Measurements from ENCODE around the gene FYCO1. TPM values are rescaled to one million over a fixed set of nuclear protein-coding genes. Genes with fewer than 3 reads are reported as not detected.

Gene FYCO1
- total and polyA plus RNA-seq, 10 of the 15 experiments (the other 5 are each of a cell fraction or from before 2014, with no cell fraction given): 1.5 to 8.4 (median 6.5) TPM

DNA sequence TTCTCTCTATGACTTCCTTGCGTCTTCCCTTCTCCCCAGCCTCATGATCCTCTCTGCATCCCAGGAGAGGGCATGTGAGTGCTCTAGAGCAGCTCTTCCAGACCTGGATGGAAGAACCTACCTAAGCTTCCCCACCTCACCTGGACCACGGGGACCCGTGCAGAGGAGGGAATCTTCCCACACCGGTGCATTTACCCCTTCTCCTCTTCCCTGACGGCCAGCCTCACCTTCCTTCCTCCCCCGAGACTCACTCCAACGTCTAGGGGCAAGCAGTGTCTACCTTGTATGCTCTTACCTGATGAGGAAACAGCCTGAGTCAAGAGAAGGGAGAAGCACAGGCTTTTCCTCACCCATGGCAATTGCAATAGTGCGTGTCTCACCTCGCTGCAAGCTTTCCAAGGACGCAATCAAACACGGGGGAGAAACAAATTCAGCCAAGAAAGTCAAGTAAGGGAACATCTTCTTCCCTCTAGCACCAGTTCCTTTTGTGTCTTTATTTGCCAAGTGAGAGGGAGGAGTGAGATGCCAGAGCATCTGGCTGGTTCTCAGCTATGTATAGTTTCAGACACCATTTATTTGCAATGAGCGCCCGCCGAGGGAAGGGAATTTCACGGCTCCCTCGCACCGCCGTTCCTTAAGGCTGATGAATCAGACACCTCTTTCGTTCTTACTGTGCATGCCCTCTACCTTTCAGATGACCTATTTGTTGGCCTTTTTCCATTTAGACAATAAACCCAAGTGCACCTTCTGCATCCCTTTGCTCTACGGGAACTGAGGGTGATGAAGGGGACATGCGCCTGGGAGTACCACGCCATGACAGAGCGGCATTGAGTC lies 111.0 kb downstream of the FYCO1 start (continued):
- TF ChIP-seq EP300 (IDR thresholded peaks at IDR 0.05; ENCODE audit: borderline replicate concordance in 1 of 2, control insufficient read depth in 1 of 2, low read depth in 2 of 2, low read length in 2 of 2): peak; percentile 14 to 74; a peak in 3 of 4 replicates
- TF ChIP-seq MTA2 (IDR thresholded peaks at IDR 0.05; ENCODE audit: low read depth): peak; percentile 49
- peak; percentile 75; the same call in 1 of the 2 replicates for TF ChIP-seq PML (IDR thresholded peaks at IDR 0.05; ENCODE audit: low read length)
- peak; percentile 85 for TF ChIP-seq IKZF1 (conservative IDR thresholded peaks at IDR 0.05)
- TF ChIP-seq ATF7 (IDR thresholded peaks at IDR 0.05; ENCODE audit: low read depth): peak; percentile 65
- TF ChIP-seq MTA3 (IDR thresholded peaks at IDR 0.05; ENCODE audit: borderline replicate concordance, low read length): peak; percentile 91
- TF ChIP-seq, protein P1, sequence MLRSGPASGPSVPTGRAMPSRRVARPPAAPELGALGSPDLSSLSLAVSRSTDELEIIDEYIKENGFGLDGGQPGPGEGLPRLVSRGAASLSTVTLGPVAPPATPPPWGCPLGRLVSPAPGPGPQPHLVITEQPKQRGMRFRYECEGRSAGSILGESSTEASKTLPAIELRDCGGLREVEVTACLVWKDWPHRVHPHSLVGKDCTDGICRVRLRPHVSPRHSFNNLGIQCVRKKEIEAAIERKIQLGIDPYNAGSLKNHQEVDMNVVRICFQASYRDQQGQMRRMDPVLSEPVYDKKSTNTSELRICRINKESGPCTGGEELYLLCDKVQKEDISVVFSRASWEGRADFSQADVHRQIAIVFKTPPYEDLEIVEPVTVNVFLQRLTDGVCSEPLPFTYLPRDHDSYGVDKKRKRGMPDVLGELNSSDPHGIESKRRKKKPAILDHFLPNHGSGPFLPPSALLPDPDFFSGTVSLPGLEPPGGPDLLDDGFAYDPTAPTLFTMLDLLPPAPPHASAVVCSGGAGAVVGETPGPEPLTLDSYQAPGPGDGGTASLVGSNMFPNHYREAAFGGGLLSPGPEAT (IDR thresholded peaks at IDR 0.05; ENCODE audit: low read depth): peak; percentile 67; the same call in 1 of the 2 replicates
- TF ChIP-seq IKZF2 (IDR thresholded peaks at IDR 0.05): peak; percentile 72 to 84
- peak; percentile 85; the same call in 1 of the 2 replicates for TF ChIP-seq FOXM1 (IDR thresholded peaks at IDR 0.05; ENCODE audit: low read depth, low read length)
- TF ChIP-seq SUZ12 (IDR thresholded peaks at IDR 0.05; ENCODE audit: unreplicated experiment): no peak
- TF ChIP-seq, protein P2, sequence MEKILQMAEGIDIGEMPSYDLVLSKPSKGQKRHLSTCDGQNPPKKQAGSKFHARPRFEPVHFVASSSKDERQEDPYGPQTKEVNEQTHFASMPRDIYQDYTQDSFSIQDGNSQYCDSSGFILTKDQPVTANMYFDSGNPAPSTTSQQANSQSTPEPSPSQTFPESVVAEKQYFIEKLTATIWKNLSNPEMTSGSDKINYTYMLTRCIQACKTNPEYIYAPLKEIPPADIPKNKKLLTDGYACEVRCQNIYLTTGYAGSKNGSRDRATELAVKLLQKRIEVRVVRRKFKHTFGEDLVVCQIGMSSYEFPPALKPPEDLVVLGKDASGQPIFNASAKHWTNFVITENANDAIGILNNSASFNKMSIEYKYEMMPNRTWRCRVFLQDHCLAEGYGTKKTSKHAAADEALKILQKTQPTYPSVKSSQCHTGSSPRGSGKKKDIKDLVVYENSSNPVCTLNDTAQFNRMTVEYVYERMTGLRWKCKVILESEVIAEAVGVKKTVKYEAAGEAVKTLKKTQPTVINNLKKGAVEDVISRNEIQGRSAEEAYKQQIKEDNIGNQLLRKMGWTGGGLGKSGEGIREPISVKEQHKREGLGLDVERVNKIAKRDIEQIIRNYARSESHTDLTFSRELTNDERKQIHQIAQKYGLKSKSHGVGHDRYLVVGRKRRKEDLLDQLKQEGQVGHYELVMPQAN (conservative IDR thresholded peaks at IDR 0.05): no peak
- TF ChIP-seq, protein P3, sequence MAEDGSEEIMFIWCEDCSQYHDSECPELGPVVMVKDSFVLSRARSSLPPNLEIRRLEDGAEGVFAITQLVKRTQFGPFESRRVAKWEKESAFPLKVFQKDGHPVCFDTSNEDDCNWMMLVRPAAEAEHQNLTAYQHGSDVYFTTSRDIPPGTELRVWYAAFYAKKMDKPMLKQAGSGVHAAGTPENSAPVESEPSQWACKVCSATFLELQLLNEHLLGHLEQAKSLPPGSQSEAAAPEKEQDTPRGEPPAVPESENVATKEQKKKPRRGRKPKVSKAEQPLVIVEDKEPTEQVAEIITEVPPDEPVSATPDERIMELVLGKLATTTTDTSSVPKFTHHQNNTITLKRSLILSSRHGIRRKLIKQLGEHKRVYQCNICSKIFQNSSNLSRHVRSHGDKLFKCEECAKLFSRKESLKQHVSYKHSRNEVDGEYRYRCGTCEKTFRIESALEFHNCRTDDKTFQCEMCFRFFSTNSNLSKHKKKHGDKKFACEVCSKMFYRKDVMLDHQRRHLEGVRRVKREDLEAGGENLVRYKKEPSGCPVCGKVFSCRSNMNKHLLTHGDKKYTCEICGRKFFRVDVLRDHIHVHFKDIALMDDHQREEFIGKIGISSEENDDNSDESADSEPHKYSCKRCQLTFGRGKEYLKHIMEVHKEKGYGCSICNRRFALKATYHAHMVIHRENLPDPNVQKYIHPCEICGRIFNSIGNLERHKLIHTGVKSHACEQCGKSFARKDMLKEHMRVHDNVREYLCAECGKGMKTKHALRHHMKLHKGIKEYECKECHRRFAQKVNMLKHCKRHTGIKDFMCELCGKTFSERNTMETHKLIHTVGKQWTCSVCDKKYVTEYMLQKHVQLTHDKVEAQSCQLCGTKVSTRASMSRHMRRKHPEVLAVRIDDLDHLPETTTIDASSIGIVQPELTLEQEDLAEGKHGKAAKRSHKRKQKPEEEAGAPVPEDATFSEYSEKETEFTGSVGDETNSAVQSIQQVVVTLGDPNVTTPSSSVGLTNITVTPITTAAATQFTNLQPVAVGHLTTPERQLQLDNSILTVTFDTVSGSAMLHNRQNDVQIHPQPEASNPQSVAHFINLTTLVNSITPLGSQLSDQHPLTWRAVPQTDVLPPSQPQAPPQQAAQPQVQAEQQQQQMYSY (CRISPR knock-in tag; IDR thresholded peaks at IDR 0.05): no peak
- TF ChIP-seq JUND (IDR thresholded peaks at IDR 0.05; ENCODE audit: low read depth, low read length): peak; percentile 75; the same call in 1 of the 2 replicates
- peak; percentile 90 for TF ChIP-seq IRF4 (IDR thresholded peaks at IDR 0.05; ENCODE audit: low read depth, low read length)
- TF ChIP-seq, protein P4, sequence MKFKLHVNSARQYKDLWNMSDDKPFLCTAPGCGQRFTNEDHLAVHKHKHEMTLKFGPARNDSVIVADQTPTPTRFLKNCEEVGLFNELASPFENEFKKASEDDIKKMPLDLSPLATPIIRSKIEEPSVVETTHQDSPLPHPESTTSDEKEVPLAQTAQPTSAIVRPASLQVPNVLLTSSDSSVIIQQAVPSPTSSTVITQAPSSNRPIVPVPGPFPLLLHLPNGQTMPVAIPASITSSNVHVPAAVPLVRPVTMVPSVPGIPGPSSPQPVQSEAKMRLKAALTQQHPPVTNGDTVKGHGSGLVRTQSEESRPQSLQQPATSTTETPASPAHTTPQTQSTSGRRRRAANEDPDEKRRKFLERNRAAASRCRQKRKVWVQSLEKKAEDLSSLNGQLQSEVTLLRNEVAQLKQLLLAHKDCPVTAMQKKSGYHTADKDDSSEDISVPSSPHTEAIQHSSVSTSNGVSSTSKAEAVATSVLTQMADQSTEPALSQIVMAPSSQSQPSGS (IDR thresholded peaks at IDR 0.05; ENCODE audit: low read length): peak; percentile 83
- no peak for TF ChIP-seq LARP7 (IDR thresholded peaks at IDR 0.05)
- TF ChIP-seq, protein P5, sequence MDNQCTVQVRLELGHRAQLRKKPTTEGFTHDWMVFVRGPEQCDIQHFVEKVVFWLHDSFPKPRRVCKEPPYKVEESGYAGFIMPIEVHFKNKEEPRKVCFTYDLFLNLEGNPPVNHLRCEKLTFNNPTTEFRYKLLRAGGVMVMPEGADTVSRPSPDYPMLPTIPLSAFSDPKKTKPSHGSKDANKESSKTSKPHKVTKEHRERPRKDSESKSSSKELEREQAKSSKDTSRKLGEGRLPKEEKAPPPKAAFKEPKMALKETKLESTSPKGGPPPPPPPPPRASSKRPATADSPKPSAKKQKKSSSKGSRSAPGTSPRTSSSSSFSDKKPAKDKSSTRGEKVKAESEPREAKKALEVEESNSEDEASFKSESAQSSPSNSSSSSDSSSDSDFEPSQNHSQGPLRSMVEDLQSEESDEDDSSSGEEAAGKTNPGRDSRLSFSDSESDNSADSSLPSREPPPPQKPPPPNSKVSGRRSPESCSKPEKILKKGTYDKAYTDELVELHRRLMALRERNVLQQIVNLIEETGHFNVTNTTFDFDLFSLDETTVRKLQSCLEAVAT (IDR thresholded peaks at IDR 0.05): 0 out of 2 replicates have a peak, but pooled peaks have one; percentile 3

All from GM12878 (cell line).